SKM-1 (cell line): ENCODE measurements around the gene KAZALD1.

ENCODE experiments used
- DNase-seq: peaks from one replicate; lab custom pipeline; 2025; ENCODE audit not compliant: unreplicated experiment; lab: John Stamatoyannopoulos, UW

KAZALD1 gene

GRCh38 chr10:101046332-101047238 is 15.2 kb upstream of the KAZALD1 start:
- DNase-seq, result no peak

GRCh38 chr10:101047268-101047667 is 14.5 kb upstream of the KAZALD1 start:
- no peak for DNase-seq

- no peak for DNase-seq
Measured at GRCh38 chr10:101047961-101048892, 13.6 kb upstream of the KAZALD1 start.

- DNase-seq, result no peak
Measured at GRCh38 chr10:101050208-101051069, 11.3 kb upstream of the KAZALD1 start.

GRCh38 chr10:101052285-101052684 is 9.5 kb upstream of the KAZALD1 start:
- DNase-seq, result no peak

- DNase-seq, result no peak
Measured at GRCh38 chr10:101053516-101053915, 8.3 kb upstream of the KAZALD1 start.

- no peak for DNase-seq
Measured at GRCh38 chr10:101054351-101054750, 7.4 kb upstream of the KAZALD1 start.

GRCh38 chr10:101054876-101055275 is 6.9 kb upstream of the KAZALD1 start:
- DNase-seq, result no peak

GRCh38 chr10:101055411-101055810 is 6.4 kb upstream of the KAZALD1 start:
- DNase-seq, result no peak

GRCh38 chr10:101056365-101057151 is 5.2 kb upstream of the KAZALD1 start:
- DNase-seq, result no peak

- DNase-seq, result peak; percentile 86
Measured at GRCh38 chr10:101060036-101060950, 1.5 kb upstream of the KAZALD1 start.

GRCh38 chr10:101060951-101061623 is 702 bp upstream of the KAZALD1 start:
- peak; percentile 82 for DNase-seq

- DNase-seq, result no peak
Measured at GRCh38 chr10:101062232-101063049, 652 bp downstream of the KAZALD1 start.

- no peak for DNase-seq
Measured at GRCh38 chr10:101063050-101063525, 1.3 kb downstream of the KAZALD1 start.

GRCh38 chr10:101063548-101064414 is 2.0 kb downstream of the KAZALD1 start:
- no peak for DNase-seq

GRCh38 chr10:101064415-101065030 is 2.7 kb downstream of the KAZALD1 start:
- no peak for DNase-seq
